Ishikawa (cell line): ENCODE measurements around the gene MORC2.

Source experiments
- CEBPB ChIP-seq: IDR thresholded peaks from 2 replicates; pipeline ENCODE4 v1.6.1; 2012
- CREB1 ChIP-seq: IDR thresholded peaks from 2 replicates; pipeline ENCODE4 v1.6.1; 2012; ENCODE audit warnings: low read depth
- EGR1 ChIP-seq: IDR thresholded peaks from 2 replicates; pipeline ENCODE4 v1.6.1; 2012
- EP300 ChIP-seq: IDR thresholded peaks from 2 replicates; pipeline ENCODE4 v1.6.1; 2012; ENCODE audit warnings: borderline replicate concordance
- FOXM1 ChIP-seq: IDR thresholded peaks from 2 replicates; pipeline ENCODE4 v1.6.1; 2012; ENCODE audit warnings: low read depth, borderline replicate concordance
- MAX ChIP-seq: IDR thresholded peaks from 2 replicates; pipeline ENCODE4 v1.6.1; 2012
- NFIC ChIP-seq: IDR thresholded peaks from 2 replicates; pipeline ENCODE4 v1.6.1; 2012
- RAD21 ChIP-seq: IDR thresholded peaks from 2 replicates; pipeline ENCODE4 v1.6.1; 2012; ENCODE audit warnings: low read depth
- TAF1 ChIP-seq: IDR thresholded peaks from 2 replicates; pipeline ENCODE4 v1.6.1; 2012; ENCODE audit warnings: low read depth, mild to moderate bottlenecking
- TEAD4 ChIP-seq: IDR thresholded peaks from 2 replicates; pipeline ENCODE4 v1.6.1; 2012
- YY1 ChIP-seq: IDR thresholded peaks from 2 replicates; pipeline ENCODE4 v1.6.1; 2012; ENCODE audit warnings: low read depth
- ZBTB7A ChIP-seq: IDR thresholded peaks from 2 replicates; pipeline ENCODE4 v1.6.1; 2012; ENCODE audit warnings: low read depth
- TF ChIP-seq, protein P1 (sequence below): IDR thresholded peaks from 2 replicates; pipeline ENCODE4 v1.6.1; 2012
- TF ChIP-seq, protein P2 (sequence below): IDR thresholded peaks from 2 replicates; pipeline ENCODE4 v1.6.1; 2012; ENCODE audit warnings: low read depth, mild to moderate bottlenecking

DNA sequence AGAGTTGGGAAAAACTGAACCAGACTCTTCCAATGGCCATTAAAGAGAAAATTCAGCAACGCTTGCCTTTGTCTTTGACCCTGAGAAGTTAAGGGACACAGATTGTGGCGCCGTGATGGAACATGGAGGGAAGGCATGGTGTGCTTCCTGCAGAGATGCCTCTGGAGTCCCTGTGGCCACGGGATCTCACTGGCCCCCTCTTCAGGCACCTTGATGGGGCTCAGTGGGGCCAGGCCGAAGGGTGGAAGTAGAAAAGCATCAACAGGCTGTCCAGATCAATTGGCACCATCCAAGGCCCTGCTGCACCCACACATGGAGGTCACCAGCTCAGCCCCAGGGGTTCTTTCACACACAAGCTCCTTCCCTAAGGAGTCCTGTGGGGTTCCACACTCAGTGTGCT lies 42.9 kb downstream of the MORC2 start:
- TF ChIP-seq EP300: no peak
- TF ChIP-seq RAD21: no peak
- no peak for TF ChIP-seq MAX
- TF ChIP-seq TAF1: no peak
- no peak for TF ChIP-seq FOXM1
- TF ChIP-seq EGR1: no peak
- TF ChIP-seq, protein P1, sequence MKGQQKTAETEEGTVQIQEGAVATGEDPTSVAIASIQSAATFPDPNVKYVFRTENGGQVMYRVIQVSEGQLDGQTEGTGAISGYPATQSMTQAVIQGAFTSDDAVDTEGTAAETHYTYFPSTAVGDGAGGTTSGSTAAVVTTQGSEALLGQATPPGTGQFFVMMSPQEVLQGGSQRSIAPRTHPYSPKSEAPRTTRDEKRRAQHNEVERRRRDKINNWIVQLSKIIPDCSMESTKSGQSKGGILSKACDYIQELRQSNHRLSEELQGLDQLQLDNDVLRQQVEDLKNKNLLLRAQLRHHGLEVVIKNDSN: no peak
- no peak for TF ChIP-seq NFIC
- no peak for TF ChIP-seq YY1
- no peak for TF ChIP-seq CEBPB
- no peak for TF ChIP-seq ZBTB7A
- TF ChIP-seq CREB1: no peak
- TF ChIP-seq, protein P2, sequence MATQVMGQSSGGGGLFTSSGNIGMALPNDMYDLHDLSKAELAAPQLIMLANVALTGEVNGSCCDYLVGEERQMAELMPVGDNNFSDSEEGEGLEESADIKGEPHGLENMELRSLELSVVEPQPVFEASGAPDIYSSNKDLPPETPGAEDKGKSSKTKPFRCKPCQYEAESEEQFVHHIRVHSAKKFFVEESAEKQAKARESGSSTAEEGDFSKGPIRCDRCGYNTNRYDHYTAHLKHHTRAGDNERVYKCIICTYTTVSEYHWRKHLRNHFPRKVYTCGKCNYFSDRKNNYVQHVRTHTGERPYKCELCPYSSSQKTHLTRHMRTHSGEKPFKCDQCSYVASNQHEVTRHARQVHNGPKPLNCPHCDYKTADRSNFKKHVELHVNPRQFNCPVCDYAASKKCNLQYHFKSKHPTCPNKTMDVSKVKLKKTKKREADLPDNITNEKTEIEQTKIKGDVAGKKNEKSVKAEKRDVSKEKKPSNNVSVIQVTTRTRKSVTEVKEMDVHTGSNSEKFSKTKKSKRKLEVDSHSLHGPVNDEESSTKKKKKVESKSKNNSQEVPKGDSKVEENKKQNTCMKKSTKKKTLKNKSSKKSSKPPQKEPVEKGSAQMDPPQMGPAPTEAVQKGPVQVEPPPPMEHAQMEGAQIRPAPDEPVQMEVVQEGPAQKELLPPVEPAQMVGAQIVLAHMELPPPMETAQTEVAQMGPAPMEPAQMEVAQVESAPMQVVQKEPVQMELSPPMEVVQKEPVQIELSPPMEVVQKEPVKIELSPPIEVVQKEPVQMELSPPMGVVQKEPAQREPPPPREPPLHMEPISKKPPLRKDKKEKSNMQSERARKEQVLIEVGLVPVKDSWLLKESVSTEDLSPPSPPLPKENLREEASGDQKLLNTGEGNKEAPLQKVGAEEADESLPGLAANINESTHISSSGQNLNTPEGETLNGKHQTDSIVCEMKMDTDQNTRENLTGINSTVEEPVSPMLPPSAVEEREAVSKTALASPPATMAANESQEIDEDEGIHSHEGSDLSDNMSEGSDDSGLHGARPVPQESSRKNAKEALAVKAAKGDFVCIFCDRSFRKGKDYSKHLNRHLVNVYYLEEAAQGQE: no peak
- no peak for TF ChIP-seq TEAD4
